Ishikawa (cell line): ENCODE data around the gene BARHL2.

Source experiments
- CEBPB ChIP-seq: IDR thresholded peaks from 2 replicates; pipeline ENCODE4 v1.6.1; 2012
- CREB1 ChIP-seq: IDR thresholded peaks from 2 replicates; pipeline ENCODE4 v1.6.1; 2012; ENCODE audit warnings: low read depth
- EGR1 ChIP-seq: IDR thresholded peaks from 2 replicates; pipeline ENCODE4 v1.6.1; 2012
- EP300 ChIP-seq: IDR thresholded peaks from 2 replicates; pipeline ENCODE4 v1.6.1; 2012; ENCODE audit warnings: borderline replicate concordance
- FOXM1 ChIP-seq: IDR thresholded peaks from 2 replicates; pipeline ENCODE4 v1.6.1; 2012; ENCODE audit warnings: low read depth, borderline replicate concordance
- NFIC ChIP-seq: IDR thresholded peaks from 2 replicates; pipeline ENCODE4 v1.6.1; 2012
- RAD21 ChIP-seq: IDR thresholded peaks from 2 replicates; pipeline ENCODE4 v1.6.1; 2012; ENCODE audit warnings: low read depth
- TAF1 ChIP-seq: IDR thresholded peaks from 2 replicates; pipeline ENCODE4 v1.6.1; 2012; ENCODE audit warnings: low read depth, mild to moderate bottlenecking
- TCF12 ChIP-seq: IDR thresholded peaks from 2 replicates; pipeline ENCODE4 v1.6.1; 2012; ENCODE audit warnings: low read depth
- TEAD4 ChIP-seq: IDR thresholded peaks from 2 replicates; pipeline ENCODE4 v1.6.1; 2012
- YY1 ChIP-seq: IDR thresholded peaks from 2 replicates; pipeline ENCODE4 v1.6.1; 2012; ENCODE audit warnings: low read depth
- ZBTB7A ChIP-seq: IDR thresholded peaks from 2 replicates; pipeline ENCODE4 v1.6.1; 2012; ENCODE audit warnings: low read depth
- TF ChIP-seq, protein P1 (sequence below): IDR thresholded peaks from 2 replicates; pipeline ENCODE4 v1.6.1; 2012
- TF ChIP-seq, protein P2 (sequence below): IDR thresholded peaks from 2 replicates; pipeline ENCODE4 v1.6.1; 2012
- TF ChIP-seq, protein P3 (sequence below): IDR thresholded peaks from 2 replicates; pipeline ENCODE4 v1.6.1; 2012; ENCODE audit warnings: low read depth, mild to moderate bottlenecking

BARHL2 gene

GRCh38 chr1:90708236-90708786 is 8.8 kb downstream of the BARHL2 start:
- no peak for TF ChIP-seq TAF1
- TF ChIP-seq FOXM1: no peak
- no peak for TF ChIP-seq EP300
- TF ChIP-seq EGR1: no peak
- TF ChIP-seq TEAD4: no peak
- TF ChIP-seq, protein P1, sequence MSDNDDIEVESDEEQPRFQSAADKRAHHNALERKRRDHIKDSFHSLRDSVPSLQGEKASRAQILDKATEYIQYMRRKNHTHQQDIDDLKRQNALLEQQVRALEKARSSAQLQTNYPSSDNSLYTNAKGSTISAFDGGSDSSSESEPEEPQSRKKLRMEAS: no peak
- TF ChIP-seq, protein P2, sequence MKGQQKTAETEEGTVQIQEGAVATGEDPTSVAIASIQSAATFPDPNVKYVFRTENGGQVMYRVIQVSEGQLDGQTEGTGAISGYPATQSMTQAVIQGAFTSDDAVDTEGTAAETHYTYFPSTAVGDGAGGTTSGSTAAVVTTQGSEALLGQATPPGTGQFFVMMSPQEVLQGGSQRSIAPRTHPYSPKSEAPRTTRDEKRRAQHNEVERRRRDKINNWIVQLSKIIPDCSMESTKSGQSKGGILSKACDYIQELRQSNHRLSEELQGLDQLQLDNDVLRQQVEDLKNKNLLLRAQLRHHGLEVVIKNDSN: no peak
- no peak for TF ChIP-seq RAD21

DNA sequence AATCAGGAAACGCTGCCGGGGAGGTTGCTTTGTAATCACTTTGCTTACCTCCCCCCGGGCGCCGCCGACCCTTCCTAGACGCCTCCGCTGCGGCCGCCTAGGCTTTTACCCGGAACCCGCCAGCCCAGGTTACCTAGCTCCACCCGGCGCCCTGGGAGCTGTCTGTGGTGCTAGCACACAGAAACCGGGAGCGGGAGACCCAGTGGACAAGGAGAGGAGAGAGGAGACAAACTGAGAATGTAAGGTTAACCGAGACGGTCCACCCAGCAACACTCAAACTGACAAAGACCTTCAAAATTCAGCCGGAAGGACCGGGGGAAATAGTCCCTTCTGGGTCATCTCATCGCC is 9.8 kb downstream of the BARHL2 start:
- TF ChIP-seq ZBTB7A: 0 out of 2 replicates have a peak, but pooled peaks have one; percentile 41
- no peak for TF ChIP-seq CEBPB
- TF ChIP-seq, protein P2: no peak
- TF ChIP-seq, protein P1: peak; percentile 32; the same call in 1 of the 2 replicates
- no peak for TF ChIP-seq TAF1
- TF ChIP-seq, protein P3, sequence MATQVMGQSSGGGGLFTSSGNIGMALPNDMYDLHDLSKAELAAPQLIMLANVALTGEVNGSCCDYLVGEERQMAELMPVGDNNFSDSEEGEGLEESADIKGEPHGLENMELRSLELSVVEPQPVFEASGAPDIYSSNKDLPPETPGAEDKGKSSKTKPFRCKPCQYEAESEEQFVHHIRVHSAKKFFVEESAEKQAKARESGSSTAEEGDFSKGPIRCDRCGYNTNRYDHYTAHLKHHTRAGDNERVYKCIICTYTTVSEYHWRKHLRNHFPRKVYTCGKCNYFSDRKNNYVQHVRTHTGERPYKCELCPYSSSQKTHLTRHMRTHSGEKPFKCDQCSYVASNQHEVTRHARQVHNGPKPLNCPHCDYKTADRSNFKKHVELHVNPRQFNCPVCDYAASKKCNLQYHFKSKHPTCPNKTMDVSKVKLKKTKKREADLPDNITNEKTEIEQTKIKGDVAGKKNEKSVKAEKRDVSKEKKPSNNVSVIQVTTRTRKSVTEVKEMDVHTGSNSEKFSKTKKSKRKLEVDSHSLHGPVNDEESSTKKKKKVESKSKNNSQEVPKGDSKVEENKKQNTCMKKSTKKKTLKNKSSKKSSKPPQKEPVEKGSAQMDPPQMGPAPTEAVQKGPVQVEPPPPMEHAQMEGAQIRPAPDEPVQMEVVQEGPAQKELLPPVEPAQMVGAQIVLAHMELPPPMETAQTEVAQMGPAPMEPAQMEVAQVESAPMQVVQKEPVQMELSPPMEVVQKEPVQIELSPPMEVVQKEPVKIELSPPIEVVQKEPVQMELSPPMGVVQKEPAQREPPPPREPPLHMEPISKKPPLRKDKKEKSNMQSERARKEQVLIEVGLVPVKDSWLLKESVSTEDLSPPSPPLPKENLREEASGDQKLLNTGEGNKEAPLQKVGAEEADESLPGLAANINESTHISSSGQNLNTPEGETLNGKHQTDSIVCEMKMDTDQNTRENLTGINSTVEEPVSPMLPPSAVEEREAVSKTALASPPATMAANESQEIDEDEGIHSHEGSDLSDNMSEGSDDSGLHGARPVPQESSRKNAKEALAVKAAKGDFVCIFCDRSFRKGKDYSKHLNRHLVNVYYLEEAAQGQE: peak; percentile 94

DNA sequence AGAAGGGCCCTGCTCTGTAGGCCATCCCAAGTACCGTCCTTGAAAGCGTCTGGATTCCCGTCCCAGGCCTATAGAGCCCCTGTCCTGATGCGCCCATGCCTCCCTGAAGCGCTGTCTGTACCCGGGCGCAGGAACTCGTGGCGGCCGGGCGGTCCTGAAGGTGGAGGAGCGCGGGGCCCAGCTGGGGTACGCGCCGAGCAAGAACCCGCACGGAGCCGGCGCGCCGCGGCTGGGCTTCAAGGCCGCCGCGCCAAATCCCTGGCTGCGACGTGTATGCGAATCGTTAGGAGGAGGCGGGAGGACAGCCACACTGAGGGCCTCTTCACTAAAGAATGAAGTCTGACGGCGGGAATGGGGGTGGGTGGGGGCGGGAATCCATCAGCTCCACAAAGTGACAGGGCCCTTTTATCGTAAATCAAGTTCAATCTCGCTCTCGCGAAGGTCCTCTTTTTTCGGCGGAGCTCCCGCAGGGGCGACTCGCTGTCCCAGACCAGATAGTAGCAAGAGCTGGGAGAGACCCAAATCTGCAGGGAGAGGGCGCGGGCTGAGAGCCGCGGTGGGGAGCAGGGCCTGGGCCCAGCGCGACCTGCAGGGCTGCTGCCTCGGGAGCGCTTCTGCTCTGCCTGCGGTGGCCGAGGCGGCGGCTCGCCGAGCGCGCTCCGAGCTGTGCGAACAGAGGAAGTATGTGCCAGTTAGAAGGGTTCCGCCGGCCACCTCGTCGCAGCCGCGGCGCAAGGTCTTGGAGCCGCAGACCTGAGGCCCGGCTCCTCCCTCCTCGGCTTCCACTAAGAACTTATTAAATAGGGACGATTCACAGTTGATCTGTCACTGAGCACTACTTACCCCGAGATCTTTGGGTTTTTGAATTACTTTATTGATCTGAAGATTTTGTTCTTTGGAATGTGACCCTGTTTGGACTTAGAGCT is 10.4 kb downstream of the BARHL2 start:
- TF ChIP-seq TCF12 (0 out of 2 replicates have a peak, but pooled peaks have one; percentile 19), CEBPB (no peak), TAF1 (no peak)
- TF ChIP-seq, protein P3: no peak

GRCh38 chr1:90705956-90706355 is 11.1 kb downstream of the BARHL2 start:
- TF ChIP-seq, protein P2: no peak
- no peak for TF ChIP-seq ZBTB7A
- TF ChIP-seq EGR1: no peak
- no peak for TF ChIP-seq TEAD4
- no peak for TF ChIP-seq CREB1
- no peak for TF ChIP-seq NFIC
- no peak for TF ChIP-seq TCF12
- TF ChIP-seq RAD21: no peak
- TF ChIP-seq, protein P3: no peak
- no peak for TF ChIP-seq FOXM1
- TF ChIP-seq, protein P1: no peak
- no peak for TF ChIP-seq CEBPB
- no peak for TF ChIP-seq TAF1
- no peak for TF ChIP-seq EP300
- TF ChIP-seq YY1: no peak
